ENCODE data around the gene OR14I1.

GRCh38 chr1:248704606-248705005, 2.0 kb upstream of the OR14I1 start:
- TF ChIP-seq POLR2AphosphoS5 (IDR thresholded peaks at IDR 0.05; ENCODE audit: low read depth, low read length) (no peak), POLR2A (IDR thresholded peaks at IDR 0.05; ENCODE audit: low read depth, low read length) (no peak), TAF1 (IDR thresholded peaks at IDR 0.05; ENCODE audit: low read depth, low read length) (no peak), SPI1 (IDR thresholded peaks at IDR 0.05; ENCODE audit: low read depth, low read length) (no peak)
